ENCODE data around the gene PAPPA2.

- TF ChIP-seq RELA (IDR thresholded peaks at IDR 0.05; ENCODE audit: borderline replicate concordance, partially characterized antibody) (no peak), GABPA (IDR thresholded peaks at IDR 0.05; ENCODE audit: low read depth) (no peak), ZBED1 (IDR thresholded peaks at IDR 0.05; ENCODE audit: borderline replicate concordance) (no peak), USF2 (IDR thresholded peaks at IDR 0.05; ENCODE audit: borderline replicate concordance, low read depth, low read length) (no peak), CTCF (IDR thresholded peaks at IDR 0.05 in 2 of 3, conservative IDR thresholded peaks at IDR 0.05 in 1 of 3; ENCODE audit: control insufficient read depth in 2 of 3, extremely low read depth in 1 of 3, insufficient read depth in 1 of 3, low read depth in 3 of 3, low read length in 3 of 3) (no peak), FOS (IDR thresholded peaks at IDR 0.05; ENCODE audit: borderline replicate concordance, extremely low read depth, insufficient read length) (no peak), TAF1 (IDR thresholded peaks at IDR 0.05; ENCODE audit: borderline replicate concordance, low read depth, low read length) (no peak), ZBTB33 (IDR thresholded peaks at IDR 0.05) (no peak), IRF3 (IDR thresholded peaks at IDR 0.05) (no peak), CREM (IDR thresholded peaks at IDR 0.05; ENCODE audit: low read depth) (no peak), EP300 (IDR thresholded peaks at IDR 0.05; ENCODE audit: borderline replicate concordance in 1 of 2, control insufficient read depth in 1 of 2, low read depth in 2 of 2, low read length in 2 of 2) (no peak)
Measured at GRCh38 chr1:176625365-176625764, 162.4 kb downstream of the PAPPA2 start.
